Skeletal muscle satellite cell (primary cell): ENCODE measurements around the gene HLCS.
A peak's percentile ranks its signal among the peaks of the same experiment; 100 is the strongest.
"Not testable (repeated sequence)": the region's sequence is repeated elsewhere in the genome, so short reads cannot be mapped to it uniquely, and the experiment has no call there.

Experiments
- H3K27me3 ChIP-seq: 2 replicates; pipeline ENCODE4 v1.7.0; 2013; ENCODE audit warnings: low read length; ENCODE audit not compliant: control insufficient read depth, insufficient read depth
- H3K36me3 ChIP-seq: 2 replicates; pipeline ENCODE4 v1.7.0; 2013; ENCODE audit warnings: mild to moderate bottlenecking, control low read depth, low read length; ENCODE audit not compliant: insufficient read depth
- H3K4me1 ChIP-seq: 2 replicates; pipeline ENCODE4 v1.7.0; 2013; ENCODE audit warnings: low read length; ENCODE audit not compliant: control insufficient read depth, insufficient read depth
- H3K4me2 ChIP-seq: 2 replicates; pipeline ENCODE4 v1.7.0; 2013; ENCODE audit warnings: mild to moderate bottlenecking, low read length
- H3K4me3 ChIP-seq: 2 replicates; pipeline ENCODE4 v1.7.0; 2013; ENCODE audit warnings: low read length
- H3K9ac ChIP-seq: 2 replicates; pipeline ENCODE4 v1.7.0; 2013; ENCODE audit warnings: mild to moderate bottlenecking, low read depth, low read length, moderate library complexity
- H3K9me3 ChIP-seq: replicated peaks from 2 replicates; pipeline ENCODE4 v1.7.0; 2013; ENCODE audit warnings: mild to moderate bottlenecking, control low read depth, low read length

HLCS gene

DNA sequence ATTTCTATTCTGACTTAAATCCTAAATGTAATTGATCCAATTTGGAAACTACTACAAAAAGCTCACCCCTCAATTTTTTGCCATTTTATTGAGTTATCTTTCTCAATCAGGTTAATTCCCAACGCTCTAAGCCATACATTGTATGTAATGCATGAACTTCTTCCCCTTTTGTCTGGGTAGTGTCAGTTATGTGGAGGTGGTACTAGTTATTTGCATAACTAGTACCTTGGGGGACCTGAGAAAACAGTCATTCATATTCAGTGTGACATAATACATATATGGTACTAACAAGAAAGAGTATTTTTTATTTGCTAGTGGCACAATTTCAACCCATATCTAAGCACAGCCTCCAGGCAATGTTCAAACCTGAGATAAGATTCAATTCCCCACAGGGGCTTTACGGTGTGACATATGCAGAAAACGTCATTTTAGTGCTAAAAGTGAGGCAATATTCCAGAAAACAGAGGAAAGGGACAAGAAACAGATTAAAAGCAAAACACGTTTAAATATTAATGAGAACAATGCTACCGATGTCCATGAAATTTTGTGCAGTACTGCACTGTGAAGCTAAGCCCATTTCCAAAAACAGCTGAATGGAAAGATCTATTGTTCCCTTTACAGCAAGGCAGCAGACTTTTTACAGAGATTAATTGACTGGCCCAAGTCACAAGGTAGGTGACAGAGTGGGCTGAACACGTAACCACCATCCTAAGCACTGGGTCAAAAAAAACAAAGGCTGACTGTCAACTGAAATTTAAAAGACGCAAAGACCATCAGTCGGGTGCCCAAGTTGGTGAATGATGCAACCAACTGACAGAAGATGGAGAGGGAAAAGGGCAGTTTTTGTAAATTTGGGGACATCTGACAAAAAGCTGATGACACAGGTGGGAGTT lies 1.4 kb downstream of the HLCS start:
- H3K4me1 ChIP-seq = peaks cover 17% of the 10 kb centered on the region
- no peaks in the 10 kb centered on the region for H3K27me3 ChIP-seq
- H3K9me3 ChIP-seq = no peaks in the 10 kb centered on the region
- H3K4me2 ChIP-seq = peak overlapping the region; percentile 94
- H3K9ac ChIP-seq = peak overlapping the region; percentile 89
- H3K36me3 ChIP-seq = peaks cover 10% of the 10 kb centered on the region
- H3K4me3 ChIP-seq = peak overlapping the region; percentile 89

DNA sequence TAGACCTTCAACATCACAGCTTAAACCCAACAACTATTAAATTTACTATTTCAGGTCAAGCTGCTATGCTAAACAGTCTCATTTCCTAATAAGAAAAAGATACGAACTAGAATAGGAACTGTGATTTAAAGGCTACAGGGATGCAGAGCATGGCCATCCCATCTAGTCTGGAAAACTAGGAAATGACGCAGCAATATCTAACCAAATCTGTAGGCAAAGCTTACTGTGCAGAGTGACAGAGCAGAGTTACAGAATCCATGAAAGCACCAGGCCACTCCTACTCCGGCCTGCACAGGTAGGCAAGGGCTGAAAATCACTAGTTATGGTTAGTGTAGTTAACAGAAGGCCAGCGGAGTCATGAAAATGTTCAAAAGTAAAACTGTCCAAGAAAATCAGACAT lies 2.1 kb downstream of the HLCS start:
- peaks cover 11% of the 10 kb centered on the region for H3K36me3 ChIP-seq
- no peak overlapping the region for H3K4me3 ChIP-seq
- H3K9ac ChIP-seq = no peak overlapping the region
- H3K27me3 ChIP-seq = no peaks in the 10 kb centered on the region
- H3K4me2 ChIP-seq = no peak overlapping the region
- H3K4me1 ChIP-seq = peaks cover 17% of the 10 kb centered on the region
- H3K9me3 ChIP-seq = no peaks in the 10 kb centered on the region

DNA sequence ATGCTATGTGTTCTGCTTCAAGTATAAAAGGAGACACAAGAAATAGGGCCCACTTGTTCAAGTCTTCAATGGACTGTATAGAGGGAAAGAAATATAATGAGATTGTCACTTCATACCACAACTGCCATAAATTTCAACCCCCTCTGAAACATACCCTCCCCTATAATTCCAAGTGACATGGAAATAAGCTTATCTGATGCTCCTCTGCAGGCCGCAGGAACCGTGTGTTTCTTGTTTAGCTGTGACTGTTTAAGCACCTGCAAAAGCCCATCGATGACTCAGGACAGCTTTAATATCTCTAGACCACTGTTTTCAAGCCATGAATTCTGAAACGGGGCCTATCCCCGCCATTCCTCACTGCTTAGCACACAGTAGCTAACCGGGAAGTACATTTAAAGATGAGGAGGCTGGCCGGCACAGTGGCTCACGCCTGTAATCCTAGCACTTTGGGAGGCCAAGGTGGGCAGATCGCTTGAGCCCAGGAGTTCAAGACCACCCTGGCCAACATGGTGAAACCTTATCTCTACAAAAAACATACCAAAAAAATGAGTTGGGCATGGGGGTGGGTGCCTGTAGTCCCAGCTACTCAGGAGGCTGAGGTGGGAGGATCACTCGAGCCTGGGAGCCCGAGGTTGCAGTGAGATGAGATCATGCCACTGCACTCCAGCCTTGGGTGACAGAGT lies 4.2 kb downstream of the HLCS start:
- H3K4me3 ChIP-seq = no peak overlapping the region

DNA sequence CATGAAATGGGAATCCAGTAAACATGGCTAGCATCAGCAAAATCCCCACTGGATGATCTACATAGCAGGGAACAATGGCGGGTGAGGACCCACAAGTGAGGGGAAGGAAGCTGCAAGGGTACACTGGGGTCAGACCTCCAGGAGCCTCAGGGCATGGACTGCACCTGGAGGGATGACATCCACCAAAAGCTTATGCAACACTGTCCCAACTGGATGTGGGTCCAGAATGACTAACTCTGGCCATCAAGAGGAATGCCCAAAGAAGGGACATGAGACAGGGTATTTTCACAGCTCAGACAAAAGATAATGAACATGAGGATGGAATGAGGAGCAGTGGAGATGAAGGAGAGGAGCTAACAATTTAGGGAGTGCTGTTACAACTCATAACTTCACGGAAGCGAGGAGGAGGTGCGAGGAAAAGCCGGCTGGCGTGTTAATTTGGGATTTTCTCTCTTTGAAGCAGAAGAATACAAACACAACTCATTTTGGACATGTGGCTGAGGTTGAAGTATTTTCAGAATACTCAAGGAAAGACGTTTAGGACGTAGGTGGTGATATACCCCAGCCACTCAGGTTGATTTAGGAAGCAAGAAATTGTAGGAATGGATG lies 5.7 kb downstream of the HLCS start:
- Histone ChIP-seq H3K9ac (no peak overlapping the region), H3K9me3 (no peaks in the 10 kb centered on the region), H3K4me1 (peaks cover 8% of the 10 kb centered on the region), H3K4me3 (no peak overlapping the region), H3K4me2 (no peak overlapping the region), H3K27me3 (no peaks in the 10 kb centered on the region), H3K36me3 (peaks cover 15% of the 10 kb centered on the region)

More for the DNA sequence above, 4.2 kb downstream of the HLCS start:
- peaks cover 11% of the 10 kb centered on the region for H3K36me3 ChIP-seq
- no peak overlapping the region for H3K9ac ChIP-seq
- H3K4me2 ChIP-seq = no peak overlapping the region
- H3K9me3 ChIP-seq = no peaks in the 10 kb centered on the region
- H3K4me1 ChIP-seq = peaks cover 14% of the 10 kb centered on the region
- H3K27me3 ChIP-seq = no peaks in the 10 kb centered on the region

DNA sequence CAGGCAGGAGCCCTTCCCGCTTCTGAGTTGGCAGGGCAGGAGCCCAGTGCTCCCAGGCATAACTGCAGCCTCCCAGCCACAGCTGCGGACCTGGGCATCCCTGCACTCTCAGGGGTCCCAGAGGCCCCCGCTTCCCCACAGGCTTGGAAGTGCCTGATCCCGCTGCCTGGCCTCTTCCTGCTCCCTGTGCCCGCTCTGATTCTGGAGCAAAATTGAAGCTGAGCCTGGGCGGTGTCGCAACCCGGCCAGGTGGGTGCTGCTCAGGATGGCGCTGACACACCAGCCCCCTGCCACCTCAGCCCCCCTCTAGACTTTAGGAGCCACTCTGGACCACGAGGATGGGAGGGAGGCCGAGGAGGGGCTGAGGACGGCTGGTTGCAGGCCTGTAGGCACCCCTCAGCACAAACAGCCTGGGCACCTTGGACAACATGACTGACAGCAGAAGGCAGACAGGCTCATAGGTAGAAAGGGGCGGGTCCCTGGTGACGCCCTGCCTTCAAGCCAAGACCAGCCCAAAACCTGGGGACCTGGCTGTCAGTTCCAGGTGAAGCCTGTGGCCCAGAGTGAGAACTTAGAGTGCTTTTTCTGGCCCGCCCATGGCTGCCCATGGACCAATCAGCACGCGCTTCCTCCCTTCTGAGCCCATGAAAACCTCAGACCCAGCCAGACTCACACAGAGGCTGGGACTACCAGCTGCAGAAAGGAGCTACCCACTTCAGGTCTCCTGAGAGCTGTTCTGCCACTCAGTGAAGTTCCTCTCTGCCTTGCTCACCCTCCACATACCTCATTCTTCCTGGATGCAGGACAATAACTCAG lies 7.2 kb downstream of the HLCS start:
- H3K9me3 ChIP-seq = no peaks in the 10 kb centered on the region

DNA sequence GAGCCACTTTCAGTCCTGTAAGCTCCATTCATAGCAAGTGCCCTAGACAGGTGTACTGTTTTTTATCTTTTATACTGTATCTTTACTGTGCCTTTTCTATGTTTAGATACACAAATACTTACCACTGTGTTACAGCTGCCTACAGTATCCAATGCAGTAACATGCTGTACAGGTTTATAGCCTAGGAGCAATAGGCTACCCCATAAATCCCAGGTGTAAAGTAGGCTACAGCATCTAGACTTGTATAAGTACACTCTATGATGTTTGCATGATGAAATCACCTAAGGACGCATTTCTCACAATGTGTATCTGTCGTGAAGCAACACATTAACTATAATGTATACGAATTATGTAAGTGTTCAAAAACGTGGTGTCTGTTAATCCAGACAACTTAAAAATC lies 10.7 kb downstream of the HLCS start:
- Histone ChIP-seq H3K4me2 (no peak overlapping the region), H3K9me3 (no peaks in the 10 kb centered on the region), H3K9ac (no peak overlapping the region), H3K4me3 (no peak overlapping the region), H3K4me1 (no peaks in the 10 kb centered on the region), H3K36me3 (peaks cover 10% of the 10 kb centered on the region), H3K27me3 (no peaks in the 10 kb centered on the region)

More for the DNA sequence above, 7.2 kb downstream of the HLCS start:
- no peak overlapping the region for H3K4me2 ChIP-seq
- no peaks in the 10 kb centered on the region for H3K4me1 ChIP-seq
- H3K27me3 ChIP-seq = no peaks in the 10 kb centered on the region
- H3K36me3 ChIP-seq = peaks cover 15% of the 10 kb centered on the region
- H3K9ac ChIP-seq = no peak overlapping the region
- no peak overlapping the region for H3K4me3 ChIP-seq

DNA sequence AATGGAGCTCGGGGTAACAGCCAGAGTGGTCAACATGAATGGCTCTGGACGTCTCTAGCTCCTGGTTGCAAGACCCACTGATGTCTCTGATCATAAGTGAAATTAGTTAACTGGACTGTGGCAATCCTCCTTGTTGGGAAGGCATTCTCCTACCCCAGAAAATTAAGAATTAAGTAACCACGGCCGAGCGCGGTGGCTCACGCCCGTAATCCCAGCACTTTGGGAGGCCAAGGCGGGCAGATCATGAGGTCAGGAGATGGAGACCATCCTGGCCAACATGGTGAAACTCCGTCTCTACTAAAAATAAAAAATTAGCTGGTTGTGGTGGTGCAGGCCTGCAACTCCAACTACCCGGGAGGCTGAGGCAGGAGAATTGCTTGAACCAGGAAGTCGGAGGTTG lies 14.1 kb downstream of the HLCS start:
- H3K4me1 ChIP-seq, H3K9me3 ChIP-seq, H3K4me3 ChIP-seq, H3K9ac ChIP-seq, H3K4me2 ChIP-seq, H3K27me3 ChIP-seq: not testable (repeated sequence)
- H3K36me3 ChIP-seq = peaks cover 19% of the 10 kb centered on the region

DNA sequence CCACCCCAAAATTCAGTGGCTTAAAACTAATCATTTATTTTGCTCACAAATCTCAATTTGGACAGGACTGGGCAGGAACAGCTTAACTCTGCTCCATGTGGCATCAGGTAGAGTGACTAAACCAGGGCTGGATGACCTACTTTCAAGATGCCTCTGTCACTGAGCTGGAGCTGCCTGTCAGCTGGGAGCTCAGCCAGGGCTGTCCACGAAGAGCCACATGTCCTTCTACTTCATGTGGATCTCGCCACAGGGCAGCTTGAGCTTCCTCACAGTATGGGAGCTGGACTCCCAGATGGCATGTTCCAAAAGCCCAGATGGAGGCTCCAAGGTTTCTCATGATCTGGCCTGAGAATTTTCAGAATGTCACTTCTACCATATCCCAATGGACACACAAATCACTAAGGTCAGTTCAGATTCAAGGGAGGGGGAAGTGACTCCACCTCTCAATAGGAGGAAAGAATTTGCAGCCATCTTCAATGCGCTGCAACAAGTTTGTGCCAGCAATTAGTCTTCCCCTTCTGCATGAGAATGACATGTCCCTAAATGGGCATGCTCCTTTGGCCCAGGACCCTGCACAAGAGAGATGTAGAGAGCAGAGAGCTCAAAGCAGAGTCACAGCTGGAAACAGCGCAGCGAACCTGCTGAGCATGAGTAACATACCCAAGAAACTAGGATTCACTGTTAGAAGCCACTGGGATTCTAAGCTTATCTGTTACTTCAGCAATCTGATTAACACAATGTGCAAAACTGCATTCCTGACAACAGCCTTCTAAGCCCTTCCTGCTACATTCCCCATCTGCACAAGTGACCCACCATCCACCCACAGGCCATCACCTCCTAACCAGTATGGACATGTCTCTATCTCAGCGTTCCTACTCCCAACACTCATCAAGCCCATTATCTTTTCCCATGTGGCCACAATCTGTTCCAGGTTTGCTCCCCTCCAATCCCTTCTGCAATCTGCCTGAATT lies 17.0 kb downstream of the HLCS start:
- peaks cover 21% of the 10 kb centered on the region for H3K36me3 ChIP-seq
- H3K9me3 ChIP-seq = no peaks in the 10 kb centered on the region
- H3K4me3 ChIP-seq = no peak overlapping the region
- no peaks in the 10 kb centered on the region for H3K4me1 ChIP-seq
- H3K9ac ChIP-seq = no peak overlapping the region
- no peaks in the 10 kb centered on the region for H3K27me3 ChIP-seq
- H3K4me2 ChIP-seq = no peak overlapping the region

DNA sequence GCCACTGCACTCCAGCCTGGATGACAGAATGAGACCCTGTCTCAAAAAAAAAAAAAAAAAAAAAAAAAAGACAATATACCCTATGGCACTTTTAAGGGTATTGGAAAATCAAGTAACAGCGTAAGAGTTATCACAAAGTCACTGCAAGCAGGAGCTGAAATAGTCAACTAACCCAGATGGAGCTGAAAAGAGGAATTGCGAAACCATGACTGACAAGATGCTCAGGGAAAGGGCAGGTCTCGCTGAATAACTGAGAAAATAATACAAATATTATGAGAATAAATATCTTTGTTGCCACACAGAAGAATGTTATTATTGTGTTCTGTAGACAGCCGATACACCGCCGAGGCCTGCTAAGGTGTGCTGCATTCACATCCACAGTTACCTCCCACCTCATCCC lies 17.8 kb downstream of the HLCS start:
- Histone ChIP-seq H3K9me3 (no peaks in the 10 kb centered on the region), H3K36me3 (peaks cover 21% of the 10 kb centered on the region), H3K27me3 (no peaks in the 10 kb centered on the region), H3K4me3 (no peak overlapping the region), H3K4me2 (no peak overlapping the region), H3K4me1 (no peaks in the 10 kb centered on the region), H3K9ac (no peak overlapping the region)

DNA sequence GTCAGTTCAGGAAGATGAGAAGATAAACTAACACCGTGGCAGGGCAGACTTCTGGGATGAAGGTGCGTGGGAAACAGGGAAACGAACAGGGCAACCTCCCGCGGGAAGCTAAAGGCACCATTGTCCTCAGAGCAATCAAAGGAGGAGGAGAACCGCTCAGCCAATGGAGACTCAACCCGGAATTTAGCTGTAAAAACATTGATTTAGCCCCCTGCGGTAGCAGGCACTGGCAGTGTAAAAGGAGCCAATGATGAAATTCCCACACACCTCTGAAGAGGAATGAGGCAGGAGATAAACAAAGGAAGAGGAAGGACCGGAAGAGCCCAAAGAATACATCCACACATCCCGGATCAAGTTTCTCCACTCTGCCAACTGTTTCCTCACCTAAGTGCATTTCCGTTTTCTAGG lies 19.5 kb downstream of the HLCS start:
- Histone ChIP-seq H3K4me3 (no peak overlapping the region), H3K27me3 (no peaks in the 10 kb centered on the region), H3K9ac (no peak overlapping the region), H3K4me2 (no peak overlapping the region), H3K36me3 (peaks cover 21% of the 10 kb centered on the region), H3K4me1 (no peaks in the 10 kb centered on the region), H3K9me3 (no peaks in the 10 kb centered on the region)
